H1 (cell line): Measurements from ENCODE around the gene OXCT2.

Source experiments
- EZH2 ChIP-seq: fragments of 200-600 bp; sonication (generic); IDR thresholded peaks from 2 replicates; pipeline ENCODE4 v1.7.1; 2012; ENCODE audit warnings: low read depth, mild to moderate bottlenecking, moderate library complexity, low read length, inconsistent platforms; ENCODE audit not compliant: severe bottlenecking
- HDAC2 ChIP-seq, 2 experiments: fragments of 300-600 bp in 1 of 2; sonication (generic) in 1 of 2; IDR thresholded peaks; 2 replicates each; pipeline ENCODE4 v1.6.1; 2011 to 2012; ENCODE audit warnings: low read depth in 2 of 2, low read length in 2 of 2, mild to moderate bottlenecking in 2 of 2, moderate library complexity in 2 of 2, borderline replicate concordance in 1 of 2, inconsistent platforms in 1 of 2
- ZNF274 ChIP-seq: IDR thresholded peaks from 2 replicates; pipeline ENCODE4 v1.7.0; 2012; ENCODE audit warnings: low read length, borderline replicate concordance; ENCODE audit errors: extremely low read depth
- TF ChIP-seq, protein P1 (sequence below), 3 experiments: IDR thresholded peaks; 1 replicate in 2 of 3; 2 replicates in 1 of 3; pipeline versions ENCODE4 v1.5.1 to v1.6.1; 2011; ENCODE audit warnings: low read length in 3 of 3, mild to moderate bottlenecking in 3 of 3, inconsistent platforms in 2 of 3, low read depth in 1 of 3, moderate library complexity in 1 of 3; ENCODE audit not compliant: insufficient read depth in 1 of 3; ENCODE audit errors: control extremely low read depth in 1 of 3

DNA sequence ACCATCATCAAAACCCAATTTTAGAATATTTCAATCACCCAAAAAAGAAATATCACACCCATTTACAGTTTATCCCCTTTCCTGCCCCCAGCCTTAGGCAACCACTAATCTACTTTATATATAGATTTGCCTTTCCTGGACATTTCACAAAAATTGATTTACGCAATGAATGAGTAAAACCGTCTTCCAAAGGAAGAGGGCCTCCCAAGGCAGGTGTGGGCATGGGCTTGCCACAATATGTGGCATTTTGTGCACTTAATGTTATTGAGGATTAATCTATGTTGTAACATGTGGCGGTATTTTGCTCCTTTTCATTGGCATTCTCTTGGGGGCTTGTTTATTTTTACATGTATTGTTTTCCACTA, 29.3 kb upstream of the OXCT2 start:
- TF ChIP-seq EZH2 (no peak), ZNF274 (no peak), HDAC2 (IDR thresholded peaks at IDR 0.05; ENCODE audit: borderline replicate concordance in 1 of 2, low read depth in 2 of 2, low read length in 2 of 2) (no peak)
- TF ChIP-seq, protein P1, sequence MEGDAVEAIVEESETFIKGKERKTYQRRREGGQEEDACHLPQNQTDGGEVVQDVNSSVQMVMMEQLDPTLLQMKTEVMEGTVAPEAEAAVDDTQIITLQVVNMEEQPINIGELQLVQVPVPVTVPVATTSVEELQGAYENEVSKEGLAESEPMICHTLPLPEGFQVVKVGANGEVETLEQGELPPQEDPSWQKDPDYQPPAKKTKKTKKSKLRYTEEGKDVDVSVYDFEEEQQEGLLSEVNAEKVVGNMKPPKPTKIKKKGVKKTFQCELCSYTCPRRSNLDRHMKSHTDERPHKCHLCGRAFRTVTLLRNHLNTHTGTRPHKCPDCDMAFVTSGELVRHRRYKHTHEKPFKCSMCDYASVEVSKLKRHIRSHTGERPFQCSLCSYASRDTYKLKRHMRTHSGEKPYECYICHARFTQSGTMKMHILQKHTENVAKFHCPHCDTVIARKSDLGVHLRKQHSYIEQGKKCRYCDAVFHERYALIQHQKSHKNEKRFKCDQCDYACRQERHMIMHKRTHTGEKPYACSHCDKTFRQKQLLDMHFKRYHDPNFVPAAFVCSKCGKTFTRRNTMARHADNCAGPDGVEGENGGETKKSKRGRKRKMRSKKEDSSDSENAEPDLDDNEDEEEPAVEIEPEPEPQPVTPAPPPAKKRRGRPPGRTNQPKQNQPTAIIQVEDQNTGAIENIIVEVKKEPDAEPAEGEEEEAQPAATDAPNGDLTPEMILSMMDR (IDR thresholded peaks at IDR 0.05; ENCODE audit: control extremely low read depth in 1 of 3, insufficient read depth in 1 of 3, low read depth in 1 of 3, low read length in 3 of 3) = no peak
